WERI-Rb-1 (cell line): Measurements from ENCODE around the gene TUB.

ENCODE experiments used
- DNase-seq: peaks from one replicate; pipeline ENCODE4 v3.0.0-alpha.2; 2020
- H3K27ac ChIP-seq: fragments of 250-450 bp; sonication (Bioruptor Pico); 2 replicates; pipeline ENCODE4 v1.5.1; 2020; ENCODE audit warnings: mild to moderate bottlenecking, moderate library complexity
- H3K27me3 ChIP-seq: fragments of 250-450 bp; sonication (Bioruptor Pico); 2 replicates; pipeline ENCODE4 v1.5.1; 2021; ENCODE audit warnings: mild to moderate bottlenecking, low read depth, moderate library complexity; ENCODE audit not compliant: insufficient read depth, severe bottlenecking
- H3K36me3 ChIP-seq: fragments of 250-450 bp; sonication (Bioruptor Pico); 2 replicates; pipeline ENCODE4 v1.5.1; 2020; ENCODE audit warnings: mild to moderate bottlenecking, moderate library complexity
- H3K4me3 ChIP-seq: 2 replicates; pipeline ENCODE4 v1.5.1; 2011; ENCODE audit warnings: low read depth, mild to moderate bottlenecking, control low read depth, low read length
- H3K9me3 ChIP-seq: fragments of 250-450 bp; sonication (Bioruptor Pico); 2 replicates; pipeline ENCODE4 v1.5.1; 2021; ENCODE audit warnings: mild to moderate bottlenecking, moderate library complexity; ENCODE audit not compliant: severe bottlenecking
- CTCF ChIP-seq: IDR thresholded peaks from 2 replicates; pipeline ENCODE4 v1.5.1; 2011; ENCODE audit warnings: low read depth, mild to moderate bottlenecking, control low read depth, inconsistent platforms, low read length

TUB gene

GRCh38 chr11:8059571-8060011 is 21.4 kb upstream of the TUB start:
- no peak for TF ChIP-seq CTCF
- no peaks in the 10 kb centered on the region for H3K36me3 ChIP-seq
- no peak overlapping the region for H3K4me3 ChIP-seq
- H3K27me3 ChIP-seq, result no peaks in the 10 kb centered on the region
- DNase-seq, result no peak
- H3K9me3 ChIP-seq, result no peaks in the 10 kb centered on the region
- no peak overlapping the region for H3K27ac ChIP-seq

GRCh38 chr11:8060146-8060719 is 20.8 kb upstream of the TUB start:
- H3K27ac ChIP-seq, result no peak overlapping the region

GRCh38 chr11:8060801-8061554 is 20.0 kb upstream of the TUB start:
- no peak for TF ChIP-seq CTCF
- Histone ChIP-seq H3K9me3 (no peaks in the 10 kb centered on the region), H3K4me3 (no peak overlapping the region), H3K27ac (no peak overlapping the region), H3K27me3 (no peaks in the 10 kb centered on the region), H3K36me3 (no peaks in the 10 kb centered on the region)
- no peak for DNase-seq

More at GRCh38 chr11:8060146-8060719, 20.8 kb upstream of the TUB start:
- H3K36me3 ChIP-seq, result no peaks in the 10 kb centered on the region
- no peak for TF ChIP-seq CTCF
- DNase-seq, result no peak
- no peaks in the 10 kb centered on the region for H3K27me3 ChIP-seq
- H3K4me3 ChIP-seq, result no peak overlapping the region
- H3K9me3 ChIP-seq, result no peaks in the 10 kb centered on the region

DNA sequence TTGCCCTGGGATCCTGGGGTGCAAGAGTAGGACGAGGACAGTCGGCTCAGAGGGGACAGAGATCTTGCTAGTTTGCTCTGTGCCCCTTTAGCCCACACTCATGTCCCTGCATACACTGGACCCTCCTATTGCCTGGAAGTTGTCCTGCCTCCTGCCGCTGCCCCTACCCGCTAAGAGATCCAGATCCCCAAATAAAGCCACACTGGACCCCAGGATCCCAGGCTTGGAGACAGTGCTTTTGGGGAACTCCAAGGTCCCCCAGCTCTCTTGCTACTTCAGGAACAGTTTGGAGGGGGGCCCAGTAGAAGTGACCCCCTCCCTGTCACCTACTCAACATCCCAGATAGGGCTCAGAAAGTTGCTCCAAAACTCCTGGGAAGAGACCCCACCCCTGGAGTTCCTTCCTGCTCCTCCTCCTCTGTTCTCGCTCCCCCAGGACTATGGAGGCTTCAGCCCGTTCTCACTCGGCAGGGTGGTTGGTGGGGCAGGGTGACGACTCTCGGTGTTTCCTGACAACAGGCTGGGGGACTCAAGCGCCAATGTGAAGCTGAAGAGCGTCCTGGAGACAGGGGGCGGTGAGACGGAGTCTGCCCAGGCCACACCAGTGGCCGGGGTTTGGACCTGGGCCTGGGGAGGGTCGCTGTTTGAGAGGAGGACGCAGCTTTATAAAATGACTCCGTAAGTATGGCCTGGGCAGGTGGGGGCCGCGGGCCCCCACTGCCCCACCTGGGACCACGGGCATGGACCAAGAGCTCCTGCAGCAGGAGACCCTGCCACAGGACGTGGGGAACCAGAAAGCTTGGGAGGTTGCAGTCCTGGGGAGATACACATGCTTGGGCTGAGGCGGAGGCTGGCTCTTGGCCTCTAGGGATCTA is 19.2 kb upstream of the TUB start:
- no peak overlapping the region for H3K4me3 ChIP-seq
- H3K27ac ChIP-seq, result no peak overlapping the region
- H3K27me3 ChIP-seq, result no peaks in the 10 kb centered on the region
- H3K9me3 ChIP-seq, result no peaks in the 10 kb centered on the region
- DNase-seq, result no peak
- TF ChIP-seq CTCF, result no peak
- H3K36me3 ChIP-seq, result no peaks in the 10 kb centered on the region

GRCh38 chr11:8062781-8063257 is 18.2 kb upstream of the TUB start:
- no peak for TF ChIP-seq CTCF
- H3K9me3 ChIP-seq, result no peaks in the 10 kb centered on the region
- H3K27me3 ChIP-seq, result no peaks in the 10 kb centered on the region
- DNase-seq, result no peak
- no peak overlapping the region for H3K4me3 ChIP-seq
- H3K27ac ChIP-seq, result no peak overlapping the region
- H3K36me3 ChIP-seq, result no peaks in the 10 kb centered on the region
